Sciatic nerve (tissue), 2 donors: ENCODE measurements around the gene CLNS1A. TPM values are rescaled to one million over a fixed set of nuclear protein-coding genes. Genes with fewer than 3 reads are reported as not detected.

Experiments used
- ATAC-seq: fragments of 200-7000 bp; cut with Tn5 transposase; one replicate; pipeline ENCODE4 v1.9.1; 2020; ENCODE audit warnings: mild to moderate bottlenecking, moderate library complexity
- DNase-seq: peaks from one replicate; pipeline ENCODE4 v3.0.0-alpha.2; 2020; ENCODE audit warnings: low spot score
- intact Hi-C: fragments of 100-400 bp; cut with DNase I; formaldehyde crosslinking; loops from one replicate; pipeline ENCODE4 v1.14.2; 2022
- total RNA-seq: library from RNA; stranded (reverse); fragmentation: NEBNext Ultra II Directional; extraction: Animal tissue kit (Norgen Biotek cat#: 25700); gene quantifications from one replicate; pipeline ENCODE4 v1.2.1, GENCODE V29; 2021
- donor health status: DM: no; HTN: no; CAD: no.
- donor health status: DM: no; HTN: no; CAD: no.

Gene CLNS1A
- total RNA-seq, 1 donor from 2014 or later: 111 TPM

DNA sequence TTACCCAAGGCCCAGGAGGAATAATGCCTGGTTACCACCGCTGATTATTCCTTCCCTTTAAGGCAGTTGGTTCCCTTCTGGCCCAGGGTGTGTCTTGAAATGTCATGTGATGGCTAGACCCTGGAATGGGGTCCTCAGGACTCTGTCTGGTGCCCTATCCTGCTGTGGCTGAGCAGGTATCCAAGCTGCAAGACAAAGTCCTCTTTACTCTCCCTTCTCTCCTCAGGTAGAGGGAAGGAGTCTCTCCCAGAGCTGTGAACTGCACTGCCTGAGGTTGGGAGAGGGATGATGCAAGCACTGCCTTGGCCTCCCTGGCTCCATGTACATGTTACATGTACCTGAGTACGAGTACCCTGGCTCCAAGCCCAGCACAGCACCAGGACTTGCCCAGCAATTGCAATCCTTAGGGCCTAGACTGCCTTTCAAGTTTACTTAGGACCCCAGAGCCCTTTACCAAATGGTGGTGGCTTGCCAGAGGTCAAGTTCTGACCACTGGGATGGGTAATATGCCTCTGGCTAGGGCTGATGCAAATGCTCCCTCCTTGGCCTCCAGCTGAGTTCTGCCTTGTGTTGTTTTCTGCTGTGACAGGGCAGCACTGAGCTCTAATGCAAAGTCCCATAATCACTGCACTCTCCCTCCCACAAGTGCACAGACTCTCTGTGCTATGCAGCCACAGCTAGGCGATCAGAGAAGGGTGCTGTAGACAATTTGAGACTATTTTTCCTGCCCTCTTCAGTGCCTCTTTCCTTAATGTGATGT lies 68.5 kb downstream of the CLNS1A start:
- ATAC-seq (no peak), DNase-seq (no peak)
- intact Hi-C loops: no loop called here

DNA sequence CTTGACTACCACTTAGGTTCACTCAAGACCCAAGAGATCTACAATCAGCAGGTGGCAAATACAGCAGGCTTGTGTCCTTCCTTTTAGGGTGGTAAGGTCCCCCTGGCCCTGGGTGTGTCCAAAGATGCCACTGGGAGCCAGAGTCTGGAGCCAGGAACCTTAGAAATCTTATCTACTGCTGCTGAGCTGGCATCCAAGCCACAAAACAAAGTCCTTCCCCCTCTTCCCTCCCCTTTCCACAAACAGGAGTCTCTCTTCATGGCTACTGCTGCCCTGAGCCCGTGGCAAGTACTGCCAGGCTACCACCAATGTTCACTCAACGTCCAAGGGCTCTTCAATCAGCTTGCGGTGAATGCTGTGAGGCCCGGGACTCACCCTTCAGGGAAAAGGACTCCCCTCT lies 69.3 kb downstream of the CLNS1A start:
- intact Hi-C loops: no loop called here
- no peak for DNase-seq
- no peak for ATAC-seq

Other genes starting within 250 kb of the CLNS1A start
- 31.3 TPM for gene PAK1, start 163.7 kb downstream of the CLNS1A start, total RNA-seq
- gene AQP11, start 47.8 kb downstream of the CLNS1A start, total RNA-seq: 1.4 TPM
- 104 TPM for gene RSF1, start 182.9 kb upstream of the CLNS1A start, total RNA-seq
- 28.4 TPM for gene AAMDC, start 183.3 kb upstream of the CLNS1A start, total RNA-seq